A204.1 (cell line): ENCODE data around the gene CDYL.

ENCODE experiments used
- FAIRE-seq: peaks from 2 replicates; lab custom pipeline; 2012; peaks lifted over from hg19 to GRCh38; lab: Jason Lieb, UNC

Gene CDYL

GRCh38 chr6:4937414-4937813, 161.2 kb downstream of the CDYL start:
- FAIRE-seq, result no peak

DNA sequence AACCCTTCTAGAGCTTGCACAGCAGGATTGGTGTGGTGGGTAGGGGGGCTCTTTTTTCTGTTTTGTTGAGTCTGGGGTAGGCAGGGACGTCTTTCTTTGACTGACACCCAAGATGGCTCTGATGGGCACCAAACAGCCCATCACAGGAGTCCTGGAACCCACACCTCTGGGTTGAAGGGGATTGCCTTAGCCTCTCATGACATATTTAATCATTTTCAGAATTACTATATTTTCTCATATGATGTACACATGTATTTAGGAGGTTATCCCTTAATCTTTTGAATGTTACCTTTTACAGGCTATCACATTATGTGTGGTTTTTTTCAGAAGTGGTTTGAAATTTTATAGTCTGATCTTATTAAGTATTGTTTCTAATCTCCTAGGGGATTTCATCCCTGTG, 163.0 kb downstream of the CDYL start:
- FAIRE-seq, result no peak

DNA sequence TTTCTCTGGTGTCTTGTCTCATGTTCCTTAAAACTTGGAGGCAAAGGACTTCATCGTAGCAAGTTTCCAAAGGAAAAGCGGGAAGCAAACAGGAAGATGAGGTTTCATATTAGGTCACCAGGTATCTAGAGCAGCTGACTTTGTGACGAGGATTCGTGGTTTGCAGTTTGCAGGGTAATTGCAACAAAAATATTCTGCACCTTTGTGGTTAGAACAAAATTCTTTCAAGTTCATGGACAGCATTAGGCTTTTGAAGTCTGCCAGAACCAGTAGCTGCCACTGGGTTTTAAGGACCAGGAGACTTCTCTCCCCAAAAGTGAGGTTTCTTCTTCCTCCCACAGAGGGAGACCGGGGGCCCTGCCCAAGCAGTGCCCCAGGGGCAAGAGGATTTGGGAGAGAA, 164.2 kb downstream of the CDYL start:
- FAIRE-seq, result no peak

GRCh38 chr6:4941782-4942672, 165.8 kb downstream of the CDYL start:
- no peak for FAIRE-seq

GRCh38 chr6:4942673-4943009, 166.4 kb downstream of the CDYL start:
- no peak for FAIRE-seq

DNA sequence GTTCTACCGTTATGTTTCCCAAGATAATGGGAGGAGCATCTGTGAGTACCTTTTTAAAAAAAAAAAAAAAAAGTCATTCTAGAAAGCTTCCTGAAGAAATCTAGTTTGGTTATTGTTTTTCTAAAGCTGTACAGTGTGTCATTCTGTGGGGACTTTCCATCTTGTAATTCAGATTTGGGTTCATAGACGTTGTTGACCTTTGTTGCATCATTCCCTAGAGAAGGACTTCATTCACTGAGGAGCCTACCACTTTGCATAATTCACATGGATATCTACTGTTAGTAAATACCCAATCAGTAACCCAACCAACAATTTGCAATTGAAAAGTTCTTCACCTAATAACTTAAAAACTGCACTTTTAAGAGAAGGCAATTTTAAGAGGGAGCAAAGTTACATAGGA, 167.5 kb downstream of the CDYL start:
- FAIRE-seq, result no peak

DNA sequence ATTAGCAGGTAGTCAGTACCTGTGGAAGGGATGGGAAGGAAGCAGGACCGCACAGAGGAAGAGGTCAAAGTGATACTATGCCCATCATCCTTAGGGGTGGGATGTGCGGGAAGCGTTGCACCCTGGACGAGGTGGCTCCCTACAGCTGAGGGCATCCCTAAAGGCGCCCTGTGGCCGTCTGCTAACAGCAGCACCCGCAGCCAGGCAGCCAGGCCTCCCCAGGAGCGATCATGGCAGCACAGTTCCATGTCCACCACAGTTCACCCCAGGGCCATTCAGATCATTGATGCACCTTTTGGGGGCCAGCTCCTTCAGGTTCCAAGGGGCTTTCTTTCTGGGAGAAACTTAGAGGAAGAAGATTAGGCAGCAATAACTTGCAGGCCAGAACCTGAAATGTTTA, 168.1 kb downstream of the CDYL start:
- FAIRE-seq, result no peak

DNA sequence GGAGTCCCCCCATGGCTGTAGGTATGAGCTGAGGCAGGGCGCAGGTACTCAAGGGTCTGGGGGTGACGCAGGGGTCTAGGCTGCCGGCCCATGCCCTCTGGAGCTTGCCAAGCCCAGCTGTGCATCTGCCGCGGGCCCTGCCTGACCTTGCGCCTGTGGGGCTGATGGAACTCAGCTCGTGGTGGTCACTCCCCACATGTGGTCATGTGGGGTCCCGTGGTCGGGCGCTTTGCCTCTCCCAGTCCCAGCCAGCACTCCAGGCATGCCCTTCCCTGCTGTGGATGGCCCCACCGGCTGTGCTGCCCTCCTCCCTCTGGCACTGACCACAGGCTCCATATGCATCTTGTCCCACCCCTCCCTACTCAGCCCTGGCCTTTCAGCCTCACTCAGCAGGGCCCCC, 170.3 kb downstream of the CDYL start:
- no peak for FAIRE-seq

DNA sequence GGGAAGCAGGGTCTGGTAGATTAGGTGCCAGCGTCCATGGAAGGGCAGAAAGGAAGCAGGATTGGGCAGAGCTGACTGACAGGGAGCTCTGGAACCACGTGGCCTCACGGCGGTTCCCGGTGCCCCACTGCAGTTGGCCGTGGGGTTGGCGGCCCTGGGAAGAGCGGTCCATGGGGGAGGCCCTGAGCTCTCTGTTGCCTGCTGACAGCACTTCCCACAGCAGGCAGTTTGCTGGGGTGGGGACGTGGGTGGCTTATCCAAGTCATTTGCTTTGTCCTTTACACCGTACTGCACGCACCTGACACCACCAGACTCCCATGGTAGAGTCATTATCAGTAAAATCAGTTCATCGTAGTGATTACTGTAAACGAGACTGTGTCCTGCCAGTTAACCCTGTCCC, 171.5 kb downstream of the CDYL start:
- no peak for FAIRE-seq

- no peak for FAIRE-seq
Measured at GRCh38 chr6:4948781-4949450, 172.7 kb downstream of the CDYL start.

GRCh38 chr6:4950076-4950475, 173.9 kb downstream of the CDYL start:
- no peak for FAIRE-seq

GRCh38 chr6:4950836-4951533, 174.8 kb downstream of the CDYL start:
- FAIRE-seq, result no peak

DNA sequence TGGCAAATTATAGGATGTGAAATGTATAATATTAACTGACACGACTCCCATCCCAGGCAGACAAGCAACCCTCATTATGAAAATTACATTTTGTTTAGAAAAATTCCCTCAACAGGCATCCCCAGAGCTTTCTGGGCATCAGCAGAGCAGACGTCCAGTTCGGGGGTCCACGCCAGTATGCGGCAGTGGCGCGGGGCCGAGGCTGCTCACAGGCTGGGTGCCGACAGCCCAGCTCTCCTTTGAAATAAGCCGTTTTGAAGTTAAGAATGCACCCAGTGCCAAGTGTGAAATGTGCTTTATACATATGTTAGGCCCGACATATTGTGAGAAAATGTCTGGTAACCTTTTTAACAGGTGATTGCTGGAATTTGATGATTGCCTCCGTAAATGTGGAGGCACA, 177.2 kb downstream of the CDYL start:
- FAIRE-seq, result no peak

- no peak for FAIRE-seq
Measured at GRCh38 chr6:4956625-4957024, 180.4 kb downstream of the CDYL start.

DNA sequence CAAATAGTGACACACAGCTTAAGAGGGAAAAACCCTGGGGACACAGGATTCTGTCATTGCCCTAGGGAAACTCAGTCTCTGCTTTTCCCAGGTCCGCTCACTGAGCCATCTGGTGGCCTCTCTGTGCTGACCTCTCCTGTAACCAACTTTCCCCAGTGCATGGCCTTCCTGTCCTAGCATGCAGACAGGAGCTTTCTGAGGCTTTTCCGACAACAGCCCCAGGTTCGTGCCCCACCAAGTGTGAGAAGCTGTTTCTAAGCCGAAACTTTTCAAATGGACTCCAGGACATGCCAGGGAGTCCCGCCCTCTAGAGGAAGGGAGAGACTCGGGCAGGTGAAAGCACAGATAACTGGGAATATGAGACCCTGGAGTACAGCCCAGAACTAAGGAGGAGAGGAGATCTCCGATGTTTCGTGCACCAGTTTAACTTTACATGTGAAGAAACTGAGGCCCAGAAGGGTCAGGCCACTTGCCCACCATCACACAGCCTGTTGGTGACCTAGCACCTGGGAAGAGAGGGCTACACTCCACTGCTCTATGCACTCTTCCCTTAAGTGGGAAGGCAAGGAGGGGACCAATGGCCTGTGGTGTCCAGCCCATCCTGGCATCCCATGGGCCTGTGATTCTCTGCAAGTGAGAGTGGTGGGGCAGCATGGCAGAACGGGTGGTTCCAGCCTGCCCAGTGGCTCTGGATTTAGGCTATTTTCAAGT, 181.5 kb downstream of the CDYL start:
- FAIRE-seq, result no peak

DNA sequence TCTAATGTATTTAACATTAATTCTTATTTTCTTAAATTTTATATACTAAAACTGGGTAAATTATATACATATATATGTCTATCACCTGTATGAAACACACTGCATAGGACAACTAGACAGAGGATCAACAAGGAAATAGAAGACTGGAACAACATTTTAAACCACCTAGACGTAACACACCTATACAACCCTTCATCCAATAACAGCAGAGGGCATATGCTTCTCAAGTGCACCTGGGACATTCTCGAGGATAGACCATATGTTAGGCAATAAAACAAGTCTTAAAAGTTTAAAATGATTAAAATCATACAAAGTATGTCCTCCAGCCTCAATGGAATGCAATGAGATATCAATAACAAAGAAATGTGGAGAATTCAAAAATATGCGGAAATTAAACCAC, 182.4 kb downstream of the CDYL start:
- no peak for FAIRE-seq

- FAIRE-seq, result no peak
Measured at GRCh38 chr6:4961322-4962168, 185.3 kb downstream of the CDYL start.

GRCh38 chr6:4962905-4963304, 186.7 kb downstream of the CDYL start:
- no peak for FAIRE-seq

- FAIRE-seq, result no peak
Measured at GRCh38 chr6:4964675-4965561, 188.7 kb downstream of the CDYL start.

DNA sequence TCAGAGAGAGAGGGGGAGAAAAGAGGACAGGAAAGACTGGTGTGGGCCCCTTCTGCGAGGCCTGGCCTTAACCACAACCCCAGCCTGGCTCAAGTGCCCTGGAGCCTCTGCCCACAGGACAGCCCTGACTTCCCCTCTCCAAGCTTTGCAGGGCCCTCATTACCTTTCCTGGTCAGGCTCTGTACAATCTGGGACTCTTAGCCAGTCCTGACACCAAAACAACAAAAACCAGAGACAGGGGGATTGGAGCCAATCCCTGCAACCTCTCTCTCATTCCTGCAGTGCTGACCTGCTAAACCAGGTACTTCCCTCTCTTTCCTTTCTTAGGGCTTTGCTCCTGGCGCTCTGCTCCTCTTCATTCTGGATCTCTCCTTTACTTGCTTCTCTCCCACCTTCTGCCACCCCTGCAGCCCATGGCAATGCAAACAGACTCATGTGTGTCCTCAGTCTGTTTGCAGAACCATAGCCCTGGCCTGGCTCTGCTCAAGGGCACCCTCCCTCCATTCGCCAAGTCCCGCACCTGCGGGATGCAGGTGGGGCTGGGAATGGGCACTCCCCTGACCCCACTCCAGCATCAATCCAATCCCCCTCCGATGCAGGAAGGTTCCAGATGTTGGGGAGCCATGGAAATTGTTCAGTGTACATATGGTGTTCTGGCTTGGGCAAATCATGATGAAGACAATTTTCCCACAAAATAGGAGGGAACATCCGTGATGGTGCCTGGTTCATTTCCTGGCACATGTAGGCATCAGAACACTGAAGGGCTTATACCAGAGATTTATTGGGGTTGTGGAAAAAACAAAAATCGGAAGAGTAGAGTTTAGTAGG, 189.6 kb downstream of the CDYL start:
- no peak for FAIRE-seq
